NCI-H2196 treated with DMSO at 0.1 percent for 48 hours (cell line): Measurements from ENCODE around the gene CD68.

Source experiments
- DNase-seq: peaks from one replicate; lab custom pipeline; 2025; ENCODE audit not compliant: unreplicated experiment; lab: John Stamatoyannopoulos, UW

CD68 gene

DNA sequence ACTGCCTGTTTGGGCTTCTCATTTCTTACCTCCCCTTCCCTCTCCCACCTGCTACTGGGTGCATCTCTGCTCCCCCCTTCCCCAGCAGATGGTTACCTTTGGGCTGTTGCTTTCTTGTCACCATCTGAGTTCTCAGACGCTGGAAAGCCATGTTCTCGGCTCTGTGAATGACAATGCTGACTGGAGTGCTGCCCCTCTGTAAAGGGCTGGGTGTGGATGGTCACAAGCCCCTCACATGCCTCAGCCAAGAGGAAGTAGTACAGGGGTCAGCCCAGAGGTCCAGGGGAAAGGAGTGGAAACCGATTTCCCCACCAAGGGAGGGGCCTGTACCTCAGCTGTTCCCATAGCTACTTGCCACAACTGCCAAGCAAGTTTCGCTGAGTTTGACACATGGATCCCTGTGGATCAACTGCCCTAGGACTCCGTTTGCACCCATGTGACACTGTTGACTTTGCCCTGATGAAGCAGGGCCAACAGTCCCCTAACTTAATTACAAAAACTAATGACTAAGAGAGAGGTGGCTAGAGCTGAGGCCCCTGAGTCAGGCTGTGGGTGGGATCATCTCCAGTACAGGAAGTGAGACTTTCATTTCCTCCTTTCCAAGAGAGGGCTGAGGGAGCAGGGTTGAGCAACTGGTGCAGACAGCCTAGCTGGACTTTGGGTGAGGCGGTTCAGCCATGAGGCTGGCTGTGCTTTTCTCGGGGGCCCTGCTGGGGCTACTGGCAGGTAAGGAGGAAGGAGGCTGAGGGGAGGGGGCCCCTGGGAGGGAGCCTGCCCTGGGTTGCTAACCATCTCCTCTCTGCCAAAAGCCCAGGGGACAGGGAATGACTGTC is at the start of gene CD68:
CD68 (plus strand) TSS at position 638 of the 833 bp plus-strand sequence; CDS start at position 678, 40 bp downstream.
- DNase-seq = no peak

DNA sequence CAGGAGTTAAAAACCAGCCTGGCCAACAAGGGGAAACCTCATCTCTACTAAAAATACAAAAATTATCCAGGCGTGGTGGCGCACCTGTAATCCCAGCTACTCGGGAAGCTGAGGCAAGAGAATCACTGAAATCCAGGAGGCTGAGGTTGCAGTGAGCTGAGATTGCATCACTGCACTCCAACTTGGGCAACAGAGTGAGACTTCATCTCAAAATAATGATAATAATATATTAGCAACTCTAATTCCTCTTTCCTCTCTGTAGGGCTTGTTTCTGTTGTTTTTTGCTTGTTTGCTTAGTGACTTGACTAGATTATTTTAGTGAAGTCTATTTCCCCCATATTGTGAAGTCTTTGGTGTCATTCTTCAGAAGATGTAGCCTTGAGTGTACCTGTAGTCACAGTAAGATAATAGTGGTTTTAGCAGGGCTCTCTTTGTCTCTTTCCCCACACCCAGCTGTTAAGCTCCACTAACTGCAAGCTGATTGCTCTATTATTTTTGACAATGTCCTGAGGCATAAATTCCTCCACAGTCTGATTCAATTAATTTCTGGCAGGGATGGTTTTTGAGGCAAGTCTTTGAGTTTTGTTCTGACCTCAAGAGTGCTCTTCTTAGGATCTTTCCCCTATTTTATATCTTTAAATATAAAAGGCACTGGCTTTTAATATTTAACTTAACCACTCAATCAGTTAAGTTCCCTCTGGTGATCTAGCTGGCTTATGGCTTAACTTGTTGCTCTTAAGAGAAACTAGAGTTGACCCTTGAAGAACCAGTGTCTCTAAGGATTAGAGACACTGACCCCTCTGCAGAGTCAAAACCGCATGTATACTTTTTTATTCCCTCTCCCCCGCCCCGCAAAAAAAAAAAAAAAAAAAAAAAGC is 49.2 kb upstream of the CD68 start:
- no peak for DNase-seq

DNA sequence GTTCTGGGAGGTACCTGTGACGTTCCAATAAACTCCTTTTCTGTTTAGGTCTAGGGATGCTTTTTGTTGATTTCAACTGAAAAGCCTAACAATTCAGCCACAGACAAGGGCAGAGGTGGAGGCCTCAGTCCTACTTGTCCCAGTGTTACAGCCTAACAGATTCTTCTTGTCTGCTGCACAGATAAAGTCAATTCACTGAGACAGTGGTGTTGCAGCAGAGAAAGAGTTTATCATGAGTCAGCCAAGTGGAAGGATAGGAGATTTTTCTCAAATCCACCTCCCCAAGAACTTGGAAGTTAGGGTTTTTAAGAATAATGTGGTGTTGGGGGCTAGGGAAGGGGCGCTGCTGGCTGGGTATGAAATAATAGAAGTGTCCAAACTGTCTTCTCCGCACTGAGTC is 41.4 kb upstream of the CD68 start:
- no peak for DNase-seq

DNA sequence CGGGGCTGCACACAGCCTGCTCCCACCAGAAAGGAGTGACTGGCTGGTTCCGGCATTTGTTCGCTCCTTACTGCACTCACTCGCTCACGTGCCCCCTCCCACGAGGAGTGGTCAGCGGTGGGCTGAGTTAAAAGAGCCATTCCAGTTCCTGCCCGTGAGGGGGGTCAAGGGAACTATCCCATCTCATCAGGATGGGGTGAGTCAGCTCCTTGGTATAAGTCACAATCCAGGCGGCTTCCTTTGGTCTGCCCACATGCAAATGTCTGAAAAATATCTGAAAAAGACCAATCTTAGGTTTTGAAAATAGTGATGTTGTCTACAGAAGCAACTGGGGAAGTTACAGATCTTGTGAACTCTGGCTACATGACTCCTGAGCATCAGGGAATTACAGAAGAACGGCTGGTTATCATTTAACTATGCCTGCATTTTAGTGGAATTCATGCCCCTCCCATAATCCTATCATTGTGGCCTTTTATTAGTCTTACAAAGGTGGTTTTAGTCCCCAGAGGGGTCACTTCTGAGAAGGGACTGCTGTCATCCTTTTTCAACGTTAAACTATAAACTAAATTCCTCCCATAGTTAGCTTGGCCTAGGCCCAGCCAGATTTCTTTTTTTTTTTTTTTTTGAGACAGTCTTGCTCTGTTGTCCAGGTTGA is 40.4 kb upstream of the CD68 start:
- no peak for DNase-seq

GRCh38 chr17:7541074-7541621 is 38.3 kb upstream of the CD68 start:
- DNase-seq = no peak

DNA sequence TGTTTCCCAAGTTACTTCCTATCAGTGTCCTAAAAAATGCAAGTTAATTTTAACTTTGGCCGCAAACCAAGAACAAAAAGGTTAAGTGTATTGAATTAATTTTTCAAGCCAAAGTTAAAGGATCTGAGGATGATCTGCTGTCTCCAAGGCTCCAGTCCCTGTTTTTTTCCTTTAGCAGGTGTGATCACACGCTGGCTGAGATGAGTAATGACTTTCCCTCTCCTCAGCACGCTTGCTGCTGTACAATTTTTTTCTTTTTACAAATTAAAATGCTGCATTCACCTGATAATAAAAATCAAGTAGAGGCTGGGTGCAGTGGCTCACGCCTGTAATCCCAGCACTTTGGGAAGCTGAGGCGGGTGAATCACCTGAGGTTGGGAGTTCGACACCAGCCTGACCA is 34.5 kb upstream of the CD68 start:
- no peak for DNase-seq

- DNase-seq = no peak
These were observed 30.6 kb upstream of the CD68 start, which contains the start of gene TNFSF12 for GRCh38 chr17:7548585-7549400. Gene TNFSF12, plus strand, starts transcription at chr17:7549058. Its CDS starts 96 bp downstream, at chr17:7549154.

DNA sequence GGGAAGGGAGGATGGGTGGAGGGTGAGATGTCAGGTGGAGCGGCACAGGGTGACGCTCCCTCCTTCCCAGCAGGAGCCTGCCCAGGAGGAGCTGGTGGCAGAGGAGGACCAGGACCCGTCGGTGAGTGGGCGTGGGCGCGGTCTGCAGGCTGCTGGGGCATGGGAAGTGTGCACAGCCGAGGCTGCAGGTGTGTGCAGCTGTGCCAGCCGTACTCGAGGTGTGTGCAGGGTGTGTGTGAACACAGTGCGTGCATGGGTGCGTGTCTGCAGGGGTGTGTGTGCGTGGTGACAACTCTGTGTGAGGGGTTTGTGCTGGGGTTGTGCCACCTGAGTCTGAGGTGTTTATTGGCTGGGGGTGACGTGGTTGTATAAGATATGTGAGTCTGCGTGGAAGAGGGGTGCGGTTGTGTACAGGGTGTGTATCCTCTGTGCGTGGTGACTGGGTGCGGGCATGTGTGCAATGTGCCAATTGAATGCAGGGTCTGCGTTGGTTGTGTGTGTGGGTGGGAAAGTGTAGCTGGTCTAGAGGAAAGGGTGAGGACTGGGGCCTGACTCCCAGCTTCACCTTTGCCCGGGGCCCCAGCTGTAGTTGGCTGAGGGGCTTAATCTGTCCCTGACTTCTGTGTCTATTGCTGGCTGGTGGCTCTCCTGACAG is 29.9 kb upstream of the CD68 start:
- DNase-seq = no peak

DNA sequence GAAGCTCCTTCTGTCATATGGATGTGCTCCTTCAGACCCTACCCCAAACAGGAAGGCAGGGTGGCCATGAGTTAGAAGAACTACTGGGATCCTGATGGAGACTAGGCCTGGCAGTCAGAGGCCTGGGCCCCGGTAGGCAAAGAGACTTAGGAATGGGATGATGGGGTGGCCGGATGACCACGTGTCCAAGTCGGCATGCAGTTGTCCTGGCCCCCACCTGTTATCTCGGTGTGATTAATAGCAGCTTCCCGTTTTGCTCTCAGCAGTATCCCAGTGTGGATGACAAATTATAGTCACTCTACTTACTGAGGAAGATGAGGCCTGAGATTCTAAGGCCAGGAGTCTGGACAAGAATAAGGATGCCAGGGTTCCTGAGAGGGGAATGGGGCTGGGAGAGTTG is 29.1 kb upstream of the CD68 start:
- DNase-seq = no peak

GRCh38 chr17:7551396-7551795 is 28.0 kb upstream of the CD68 start:
- no peak for DNase-seq

DNA sequence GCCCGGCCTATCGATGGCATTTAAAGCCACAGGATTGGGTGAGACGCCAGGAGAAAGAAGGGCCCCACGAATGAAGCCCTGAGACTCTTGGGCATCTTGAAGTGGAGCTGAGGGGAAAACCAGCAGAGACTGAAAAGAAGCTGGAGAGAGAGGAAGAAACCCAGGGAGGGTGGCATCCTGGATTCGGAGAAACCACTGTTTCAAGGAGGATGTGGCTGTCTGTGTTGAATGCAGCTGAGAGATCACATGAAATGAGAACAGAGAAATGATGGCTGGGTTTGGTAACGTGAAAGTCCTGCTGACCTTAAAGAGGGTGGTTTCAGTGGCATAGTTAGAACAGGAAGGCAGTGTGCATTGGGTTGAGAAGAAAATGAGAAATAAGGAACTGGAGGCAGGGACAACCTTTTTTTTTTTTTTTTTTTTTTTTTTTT is 26.8 kb upstream of the CD68 start:
- no peak for DNase-seq

DNA sequence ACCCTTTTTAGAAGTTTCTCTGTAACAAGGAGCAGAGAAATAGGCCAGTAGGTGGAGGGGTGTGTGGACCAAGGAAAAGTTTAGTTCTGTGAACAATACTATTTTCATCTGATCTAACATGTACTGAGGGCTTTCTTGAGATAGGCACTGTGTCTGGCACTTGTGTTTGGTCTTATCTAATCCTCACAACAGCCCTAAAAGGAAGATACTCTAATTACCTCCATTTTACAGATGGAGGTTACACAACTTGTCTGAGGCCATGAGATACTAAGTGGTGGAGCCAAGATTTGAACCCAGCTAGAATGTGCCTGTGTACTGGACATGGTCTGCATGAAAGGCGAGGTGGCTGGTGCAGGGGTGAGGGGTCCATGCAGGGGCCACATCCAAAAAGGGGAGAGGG is 26.1 kb upstream of the CD68 start:
- DNase-seq = no peak

- no peak for DNase-seq
These were observed 24.0 kb upstream of the CD68 start for GRCh38 chr17:7555320-7555948.

- no peak for DNase-seq
These were observed 22.8 kb upstream of the CD68 start for GRCh38 chr17:7556627-7557026.

DNA sequence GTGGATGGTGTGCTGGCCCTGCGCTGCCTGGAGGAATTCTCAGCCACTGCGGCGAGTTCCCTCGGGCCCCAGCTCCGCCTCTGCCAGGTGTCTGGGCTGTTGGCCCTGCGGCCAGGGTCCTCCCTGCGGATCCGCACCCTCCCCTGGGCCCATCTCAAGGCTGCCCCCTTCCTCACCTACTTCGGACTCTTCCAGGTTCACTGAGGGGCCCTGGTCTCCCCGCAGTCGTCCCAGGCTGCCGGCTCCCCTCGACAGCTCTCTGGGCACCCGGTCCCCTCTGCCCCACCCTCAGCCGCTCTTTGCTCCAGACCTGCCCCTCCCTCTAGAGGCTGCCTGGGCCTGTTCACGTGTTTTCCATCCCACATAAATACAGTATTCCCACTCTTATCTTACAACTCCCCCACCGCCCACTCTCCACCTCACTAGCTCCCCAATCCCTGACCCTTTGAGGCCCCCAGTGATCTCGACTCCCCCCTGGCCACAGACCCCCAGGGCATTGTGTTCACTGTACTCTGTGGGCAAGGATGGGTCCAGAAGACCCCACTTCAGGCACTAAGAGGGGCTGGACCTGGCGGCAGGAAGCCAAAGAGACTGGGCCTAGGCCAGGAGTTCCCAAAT is 22.2 kb upstream of the CD68 start:
- no peak for DNase-seq

DNA sequence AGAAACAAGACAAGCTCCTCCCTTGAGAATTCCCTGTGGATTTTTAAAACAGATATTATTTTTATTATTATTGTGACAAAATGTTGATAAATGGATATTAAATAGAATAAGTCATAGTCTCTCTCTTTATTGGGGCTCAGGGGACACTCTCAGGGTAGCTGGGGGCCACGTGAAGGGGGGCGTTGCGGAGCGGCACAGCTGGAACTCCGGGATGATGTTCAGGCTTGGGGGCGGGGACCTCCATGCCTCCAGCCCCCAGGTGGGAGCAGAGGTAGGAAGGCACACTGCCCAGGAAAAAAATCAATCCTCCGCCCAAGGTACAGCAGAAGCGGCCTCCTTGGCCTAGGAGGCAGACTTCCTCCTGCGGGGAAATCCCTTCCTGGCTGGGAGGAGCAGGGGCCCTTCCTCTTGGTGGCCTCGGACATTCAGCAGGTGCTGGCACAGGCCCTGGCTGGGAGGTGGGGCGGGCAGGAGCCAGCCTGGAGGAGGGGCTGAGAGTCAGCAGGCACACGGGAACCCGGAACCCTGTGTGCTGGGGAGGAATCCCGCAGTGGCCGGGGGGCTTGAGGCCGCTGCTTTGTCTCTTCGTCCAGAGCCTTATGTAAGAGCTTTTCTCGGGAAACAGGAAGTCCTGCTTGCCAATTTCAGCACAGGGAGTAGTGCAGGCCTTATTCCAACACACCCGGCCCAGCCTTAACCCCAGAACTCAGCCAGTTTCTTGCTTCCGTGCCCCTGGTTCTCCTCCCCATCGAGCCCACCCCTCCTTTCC is 21.5 kb upstream of the CD68 start:
- DNase-seq = peak; percentile 48

DNA sequence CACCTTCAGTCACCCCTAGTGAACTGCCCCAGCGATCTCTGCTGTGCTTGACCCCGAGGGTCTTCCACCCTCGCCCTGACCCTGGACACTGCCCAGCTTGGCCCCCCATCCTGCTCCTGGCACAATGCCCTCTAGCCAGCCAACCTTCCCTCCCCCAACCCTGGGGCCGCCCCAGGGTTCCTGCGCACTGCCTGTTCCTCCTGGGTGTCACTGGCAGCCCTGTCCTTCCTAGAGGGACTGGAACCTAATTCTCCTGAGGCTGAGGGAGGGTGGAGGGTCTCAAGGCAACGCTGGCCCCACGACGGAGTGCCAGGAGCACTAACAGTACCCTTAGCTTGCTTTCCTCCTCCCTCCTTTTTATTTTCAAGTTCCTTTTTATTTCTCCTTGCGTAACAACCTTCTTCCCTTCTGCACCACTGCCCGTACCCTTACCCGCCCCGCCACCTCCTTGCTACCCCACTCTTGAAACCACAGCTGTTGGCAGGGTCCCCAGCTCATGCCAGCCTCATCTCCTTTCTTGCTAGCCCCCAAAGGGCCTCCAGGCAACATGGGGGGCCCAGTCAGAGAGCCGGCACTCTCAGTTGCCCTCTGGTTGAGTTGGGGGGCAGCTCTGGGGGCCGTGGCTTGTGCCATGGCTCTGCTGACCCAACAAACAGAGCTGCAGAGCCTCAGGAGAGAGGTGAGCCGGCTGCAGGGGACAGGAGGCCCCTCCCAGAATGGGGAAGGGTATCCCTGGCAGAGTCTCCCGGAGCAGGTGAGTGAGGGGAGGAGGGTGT is 20.7 kb upstream of the CD68 start, which contains the start of gene TNFSF13:
TNFSF13 (plus strand) TSS at position 207 of the 776 bp plus-strand sequence; CDS start at position 497, 290 bp downstream.
- no peak for DNase-seq
